ENCODE data around the gene AGPAT4.

Gene AGPAT4

GRCh38 chr6:161259302-161259701 is 14.6 kb downstream of the AGPAT4 start:
- in situ Hi-C loops (cut with HindIII; ENCODE audit: low pct_unique_long_range_greater_than_20kb, low sequenced_read_pairs): no loop called here
- no peak for DNase-seq (ENCODE audit: low read depth in 1 of 2, low spot score in 1 of 2)
- TF ChIP-seq JUND (IDR thresholded peaks at IDR 0.05; ENCODE audit: low read depth): no peak

GRCh38 chr6:161257793-161258457 is 15.9 kb downstream of the AGPAT4 start:
- in situ Hi-C loops (cut with HindIII; ENCODE audit: low pct_unique_long_range_greater_than_20kb, low sequenced_read_pairs): no loop called here
- TF ChIP-seq JUND (IDR thresholded peaks at IDR 0.05; ENCODE audit: low read depth): no peak
- no peak for DNase-seq (ENCODE audit: low read depth in 1 of 2, low spot score in 1 of 2)

- in situ Hi-C loops (cut with HindIII; ENCODE audit: low pct_unique_long_range_greater_than_20kb, low sequenced_read_pairs): no loop called here
- DNase-seq (ENCODE audit: low read depth in 1 of 2, low spot score in 1 of 2): no peak
- TF ChIP-seq JUND (IDR thresholded peaks at IDR 0.05; ENCODE audit: low read depth): no peak
These were observed 17.5 kb downstream of the AGPAT4 start for GRCh38 chr6:161256407-161256806.

- in situ Hi-C loops (cut with HindIII; ENCODE audit: low pct_unique_long_range_greater_than_20kb, low sequenced_read_pairs): no loop called here
- DNase-seq (ENCODE audit: low read depth in 1 of 2, low spot score in 1 of 2): no peak
- no peak for TF ChIP-seq JUND (IDR thresholded peaks at IDR 0.05; ENCODE audit: low read depth)
These were observed 18.3 kb downstream of the AGPAT4 start for GRCh38 chr6:161255518-161255917.

- no peak for DNase-seq (ENCODE audit: low read depth in 1 of 2, low spot score in 1 of 2)
- in situ Hi-C loops (cut with HindIII; ENCODE audit: low pct_unique_long_range_greater_than_20kb, low sequenced_read_pairs): no loop called here
- TF ChIP-seq JUND (IDR thresholded peaks at IDR 0.05; ENCODE audit: low read depth): no peak
These were observed 19.2 kb downstream of the AGPAT4 start for GRCh38 chr6:161254464-161255253.

GRCh38 chr6:161254126-161254463 is 19.8 kb downstream of the AGPAT4 start:
- no peak for TF ChIP-seq JUND (IDR thresholded peaks at IDR 0.05; ENCODE audit: low read depth)
- in situ Hi-C loops (cut with HindIII; ENCODE audit: low pct_unique_long_range_greater_than_20kb, low sequenced_read_pairs): no loop called here
- no peak for DNase-seq (ENCODE audit: low read depth in 1 of 2, low spot score in 1 of 2)

- in situ Hi-C loops (cut with HindIII; ENCODE audit: low pct_unique_long_range_greater_than_20kb, low sequenced_read_pairs): no loop called here
These were observed 22.5 kb downstream of the AGPAT4 start for GRCh38 chr6:161251345-161251744.

GRCh38 chr6:161249327-161249726 is 24.5 kb downstream of the AGPAT4 start:
- no peak for TF ChIP-seq JUND (IDR thresholded peaks at IDR 0.05; ENCODE audit: low read depth)
- DNase-seq (ENCODE audit: low read depth in 1 of 2, low spot score in 1 of 2): no peak
- in situ Hi-C loops (cut with HindIII; ENCODE audit: low pct_unique_long_range_greater_than_20kb, low sequenced_read_pairs): no loop called here

More at GRCh38 chr6:161251345-161251744, 22.5 kb downstream of the AGPAT4 start:
- TF ChIP-seq JUND (IDR thresholded peaks at IDR 0.05; ENCODE audit: low read depth): no peak
- no peak for DNase-seq (ENCODE audit: low read depth in 1 of 2, low spot score in 1 of 2)

- in situ Hi-C loops (cut with HindIII; ENCODE audit: low pct_unique_long_range_greater_than_20kb, low sequenced_read_pairs): no loop called here
- no peak for DNase-seq (ENCODE audit: low read depth in 1 of 2, low spot score in 1 of 2)
- no peak for TF ChIP-seq JUND (IDR thresholded peaks at IDR 0.05; ENCODE audit: low read depth)
These were observed 27.1 kb downstream of the AGPAT4 start for GRCh38 chr6:161246725-161247124.

GRCh38 chr6:161245363-161245762 is 28.5 kb downstream of the AGPAT4 start:
- in situ Hi-C loops (cut with HindIII; ENCODE audit: low pct_unique_long_range_greater_than_20kb, low sequenced_read_pairs): no loop called here
- no peak for TF ChIP-seq JUND (IDR thresholded peaks at IDR 0.05; ENCODE audit: low read depth)
- no peak for DNase-seq (ENCODE audit: low read depth in 1 of 2, low spot score in 1 of 2)

GRCh38 chr6:161244725-161245124 is 29.1 kb downstream of the AGPAT4 start:
- no peak for DNase-seq (ENCODE audit: low read depth in 1 of 2, low spot score in 1 of 2)
- in situ Hi-C loops (cut with HindIII; ENCODE audit: low pct_unique_long_range_greater_than_20kb, low sequenced_read_pairs): no loop called here
- TF ChIP-seq JUND (IDR thresholded peaks at IDR 0.05; ENCODE audit: low read depth): no peak

GRCh38 chr6:161242779-161243693 is 30.8 kb downstream of the AGPAT4 start:
- in situ Hi-C loops (cut with HindIII; ENCODE audit: low pct_unique_long_range_greater_than_20kb, low sequenced_read_pairs): no loop called here
- no peak for DNase-seq (ENCODE audit: low read depth in 1 of 2, low spot score in 1 of 2)

GRCh38 chr6:161242113-161242512 is 31.7 kb downstream of the AGPAT4 start:
- in situ Hi-C loops (cut with HindIII; ENCODE audit: low pct_unique_long_range_greater_than_20kb, low sequenced_read_pairs): no loop called here
- DNase-seq (ENCODE audit: low read depth in 1 of 2, low spot score in 1 of 2): no peak
- no peak for TF ChIP-seq JUND (IDR thresholded peaks at IDR 0.05; ENCODE audit: low read depth)

More at GRCh38 chr6:161242779-161243693, 30.8 kb downstream of the AGPAT4 start:
- TF ChIP-seq JUND (IDR thresholded peaks at IDR 0.05; ENCODE audit: low read depth): no peak
